BE2C (cell line): ENCODE data around the gene ANOS1.

Source experiments
- DNase-seq: peaks from one replicate; pipeline ENCODE4 v3.0.0-alpha.2; 2020
- H3K27me3 ChIP-seq: fragments of 250-450 bp; sonication (Bioruptor Pico); 2 replicates; pipeline ENCODE4 v1.5.1; 2020; ENCODE audit warnings: mild to moderate bottlenecking
- H3K36me3 ChIP-seq: fragments of 250-450 bp; sonication (Bioruptor Pico); 2 replicates; pipeline ENCODE4 v1.5.1; 2020; ENCODE audit warnings: mild to moderate bottlenecking
- H3K4me1 ChIP-seq: fragments of 250-450 bp; sonication (Bioruptor Pico); 2 replicates; pipeline ENCODE4 v1.5.1; 2020
- H3K4me3 ChIP-seq: 2 replicates; pipeline ENCODE4 v1.5.1; 2011; ENCODE audit warnings: low read depth, low read length
- H3K9me3 ChIP-seq: fragments of 250-450 bp; sonication (Bioruptor Pico); 2 replicates; pipeline ENCODE4 v1.5.1; 2020
- TF ChIP-seq, protein P1 (sequence below): IDR thresholded peaks from 2 replicates; pipeline ENCODE4 v1.5.1; 2012; ENCODE audit warnings: mild to moderate bottlenecking, low read depth, low read length

ANOS1 gene

DNA sequence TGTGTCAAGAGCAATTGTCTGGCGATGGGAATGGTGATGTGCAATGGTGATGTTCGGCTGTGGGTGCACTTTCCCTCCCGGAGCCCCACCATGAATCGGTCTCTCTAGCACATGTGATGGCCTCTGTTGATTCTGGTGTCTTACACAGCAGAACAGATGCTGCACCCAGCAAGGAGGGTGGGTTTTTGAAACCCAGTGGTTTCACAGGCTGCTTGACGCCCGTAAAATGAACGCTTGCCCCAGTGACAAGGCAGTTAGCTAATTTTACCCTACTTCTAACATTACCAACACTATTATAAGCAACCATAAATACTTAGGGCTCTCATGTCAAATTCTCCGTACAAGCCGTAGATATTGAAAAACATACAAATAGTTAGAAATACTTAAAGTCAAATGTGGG is 5.9 kb upstream of the ANOS1 start:
- Histone ChIP-seq H3K36me3 (no peaks in the 10 kb centered on the region), H3K4me3 (no peak overlapping the region), H3K27me3 (no peaks in the 10 kb centered on the region), H3K9me3 (no peaks in the 10 kb centered on the region), H3K4me1 (no peaks in the 10 kb centered on the region)
- DNase-seq: no peak
- TF ChIP-seq, protein P1, sequence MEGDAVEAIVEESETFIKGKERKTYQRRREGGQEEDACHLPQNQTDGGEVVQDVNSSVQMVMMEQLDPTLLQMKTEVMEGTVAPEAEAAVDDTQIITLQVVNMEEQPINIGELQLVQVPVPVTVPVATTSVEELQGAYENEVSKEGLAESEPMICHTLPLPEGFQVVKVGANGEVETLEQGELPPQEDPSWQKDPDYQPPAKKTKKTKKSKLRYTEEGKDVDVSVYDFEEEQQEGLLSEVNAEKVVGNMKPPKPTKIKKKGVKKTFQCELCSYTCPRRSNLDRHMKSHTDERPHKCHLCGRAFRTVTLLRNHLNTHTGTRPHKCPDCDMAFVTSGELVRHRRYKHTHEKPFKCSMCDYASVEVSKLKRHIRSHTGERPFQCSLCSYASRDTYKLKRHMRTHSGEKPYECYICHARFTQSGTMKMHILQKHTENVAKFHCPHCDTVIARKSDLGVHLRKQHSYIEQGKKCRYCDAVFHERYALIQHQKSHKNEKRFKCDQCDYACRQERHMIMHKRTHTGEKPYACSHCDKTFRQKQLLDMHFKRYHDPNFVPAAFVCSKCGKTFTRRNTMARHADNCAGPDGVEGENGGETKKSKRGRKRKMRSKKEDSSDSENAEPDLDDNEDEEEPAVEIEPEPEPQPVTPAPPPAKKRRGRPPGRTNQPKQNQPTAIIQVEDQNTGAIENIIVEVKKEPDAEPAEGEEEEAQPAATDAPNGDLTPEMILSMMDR: no peak

DNA sequence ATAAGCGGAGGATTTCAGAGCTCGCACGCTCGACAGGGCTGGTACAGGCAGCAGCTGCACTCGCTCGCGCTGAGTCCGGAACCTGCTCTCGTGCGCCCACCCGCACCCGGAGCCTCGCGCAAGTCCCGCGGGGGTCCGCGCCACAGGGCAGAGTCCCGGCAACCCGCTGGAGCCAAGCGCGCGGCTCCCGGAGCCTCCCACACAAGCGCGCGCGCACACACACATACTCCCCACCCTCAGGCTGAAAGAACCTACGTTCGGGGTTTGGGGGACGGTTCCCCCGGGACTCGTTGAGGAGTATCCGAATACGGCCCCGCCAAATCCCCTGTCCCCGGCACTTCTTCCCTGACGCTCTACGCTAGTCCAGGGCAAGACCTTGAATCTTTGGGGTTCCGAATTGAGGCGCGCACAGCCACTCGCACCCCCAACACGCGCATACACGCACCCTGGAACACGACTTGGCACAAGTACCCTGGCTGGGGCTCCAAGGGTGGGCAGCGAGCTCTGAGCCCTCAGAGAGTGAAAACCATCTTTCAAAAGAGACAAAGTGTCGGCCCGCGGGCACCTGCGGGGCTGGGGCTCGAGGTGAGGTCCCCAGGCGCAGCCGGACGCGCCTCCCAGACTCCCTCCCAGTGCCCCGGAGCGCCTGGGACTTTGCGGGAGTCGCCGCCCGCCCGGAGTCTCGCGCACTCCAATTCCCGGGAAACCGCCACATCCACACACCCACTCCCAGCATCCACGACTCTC is 952 bp downstream of the ANOS1 start:
- TF ChIP-seq, protein P1: no peak
- Histone ChIP-seq H3K9me3 (no peaks in the 10 kb centered on the region), H3K4me1 (no peaks in the 10 kb centered on the region), H3K4me3 (no peak overlapping the region), H3K27me3 (peaks cover 17% of the 10 kb centered on the region), H3K36me3 (no peaks in the 10 kb centered on the region)
- DNase-seq: no peak

DNA sequence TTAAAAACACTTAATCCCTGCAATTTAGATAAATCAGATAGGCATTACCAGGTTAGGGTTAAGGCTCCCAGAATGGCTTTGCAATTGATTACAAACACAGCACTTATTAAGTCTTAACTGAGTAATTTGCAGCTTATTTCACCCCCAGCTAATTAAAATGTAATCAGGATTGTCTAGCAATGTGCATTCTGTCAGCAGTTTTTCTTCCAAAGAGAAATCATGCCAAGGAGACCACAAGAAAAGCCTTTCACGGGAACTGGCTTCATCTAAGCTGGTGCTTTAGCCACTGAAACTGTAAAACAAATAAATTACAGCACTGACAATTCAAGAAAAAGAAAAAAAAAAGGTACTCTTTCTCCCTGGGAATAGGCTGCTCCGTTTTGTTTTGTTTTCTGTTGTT is 2.1 kb downstream of the ANOS1 start:
- no peak overlapping the region for H3K4me3 ChIP-seq
- H3K36me3 ChIP-seq: no peaks in the 10 kb centered on the region
- no peak for DNase-seq
- H3K4me1 ChIP-seq: no peaks in the 10 kb centered on the region
- no peaks in the 10 kb centered on the region for H3K9me3 ChIP-seq
- H3K27me3 ChIP-seq: peaks cover 17% of the 10 kb centered on the region
- TF ChIP-seq, protein P1: no peak

DNA sequence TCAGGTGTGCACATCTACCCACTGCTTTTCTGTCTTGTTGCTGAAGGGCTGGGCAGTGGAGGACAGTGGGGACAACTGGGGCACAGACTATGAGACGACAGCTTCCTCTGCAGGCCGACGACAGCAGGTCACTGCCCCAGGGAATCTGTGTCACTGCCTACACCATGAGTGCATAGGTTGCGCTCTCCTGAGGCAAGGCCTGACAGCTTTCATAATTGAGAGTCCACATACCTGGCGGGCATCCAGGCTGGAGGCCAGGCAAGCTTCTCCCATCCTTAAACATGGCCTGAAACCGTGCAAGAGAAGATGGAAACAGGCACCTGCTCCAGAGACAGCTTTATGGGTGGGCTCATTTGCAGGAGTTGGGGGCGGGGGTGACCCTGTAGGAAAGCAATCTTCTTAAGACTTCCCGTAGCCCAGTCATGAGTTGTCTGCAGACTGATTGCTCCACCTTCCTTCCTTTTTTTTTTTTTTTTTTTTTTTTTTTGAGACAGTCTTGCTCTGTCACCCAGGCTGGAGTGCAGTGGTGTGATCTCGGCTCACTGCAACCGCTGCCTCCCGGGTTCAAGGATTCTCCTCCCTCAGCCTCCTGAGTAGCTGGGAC is 2.9 kb downstream of the ANOS1 start:
- Histone ChIP-seq H3K9me3 (no peaks in the 10 kb centered on the region), H3K27me3 (peaks cover 17% of the 10 kb centered on the region), H3K4me1 (no peaks in the 10 kb centered on the region), H3K4me3 (no peak overlapping the region), H3K36me3 (no peaks in the 10 kb centered on the region)
- TF ChIP-seq, protein P1: no peak
- DNase-seq: no peak

DNA sequence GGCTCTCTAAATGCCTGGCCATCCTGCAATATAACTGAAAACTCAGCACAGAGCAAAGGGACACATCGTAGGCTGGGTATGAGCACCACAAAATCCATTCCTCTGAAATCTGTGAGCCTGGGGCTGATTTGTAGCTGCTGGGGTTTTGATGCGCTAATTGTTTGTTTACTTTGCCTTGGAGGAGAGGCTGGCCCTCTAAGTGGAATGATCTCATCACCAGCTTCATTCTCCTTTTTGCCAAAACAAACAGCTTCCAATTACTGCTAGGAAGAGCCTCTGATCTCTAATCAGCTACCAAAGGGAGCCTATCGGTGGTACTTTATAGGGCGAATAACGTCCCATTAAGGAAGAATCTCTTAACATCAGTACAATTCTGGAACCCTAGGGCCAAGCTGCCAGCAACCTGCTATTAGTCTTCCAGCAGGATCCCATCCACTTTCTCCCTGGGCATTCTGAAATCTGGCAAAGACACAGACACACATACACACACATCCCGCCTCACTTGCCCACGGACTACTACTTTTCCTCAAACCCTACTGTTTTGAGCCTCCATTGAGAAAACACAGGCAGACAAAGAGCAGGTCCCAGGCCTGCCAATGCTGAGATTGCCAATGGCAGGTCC is 5.8 kb downstream of the ANOS1 start:
- Histone ChIP-seq H3K36me3 (no peaks in the 10 kb centered on the region), H3K9me3 (no peaks in the 10 kb centered on the region), H3K4me1 (no peaks in the 10 kb centered on the region), H3K4me3 (no peak overlapping the region), H3K27me3 (peaks cover 6% of the 10 kb centered on the region)
- TF ChIP-seq, protein P1: no peak
- DNase-seq: no peak

DNA sequence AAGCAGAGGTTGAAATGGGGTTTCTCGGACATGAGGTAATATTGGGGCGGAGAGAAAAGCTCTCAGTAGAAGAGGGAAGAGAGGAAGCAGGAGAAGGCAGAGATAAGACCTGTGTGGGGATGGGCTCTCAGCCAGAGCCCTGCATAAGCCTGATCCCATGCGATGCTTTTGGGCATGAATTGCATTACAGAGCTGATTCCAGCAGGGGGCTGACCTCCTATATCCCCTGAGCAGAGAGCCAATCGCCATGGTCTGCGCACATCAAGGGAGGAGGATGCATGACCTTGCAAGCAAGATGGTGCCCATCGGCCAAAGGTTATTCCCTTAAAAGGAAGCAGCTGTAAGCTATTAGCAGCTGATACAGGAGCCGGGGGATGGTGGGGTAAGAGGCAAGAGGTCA is 7.6 kb downstream of the ANOS1 start:
- no peak overlapping the region for H3K4me3 ChIP-seq
- H3K36me3 ChIP-seq: no peaks in the 10 kb centered on the region
- TF ChIP-seq, protein P1: no peak; the same call in 1 of the 2 replicates
- no peaks in the 10 kb centered on the region for H3K27me3 ChIP-seq
- DNase-seq: peak; percentile 16
- H3K4me1 ChIP-seq: no peaks in the 10 kb centered on the region
- H3K9me3 ChIP-seq: no peaks in the 10 kb centered on the region
